Loucy (cell line): ENCODE measurements around the gene CHRNA9.

Experiments used
- EZH2phosphoT487 ChIP-seq: fragments of 200-600 bp; IDR thresholded peaks from 2 replicates; pipeline ENCODE4 v1.6.1; 2018; ENCODE audit warnings: antibody characterized with exemption, mild to moderate bottlenecking, moderate library complexity, borderline replicate concordance
- TF ChIP-seq, protein P1 (sequence below): fragments of 200-600 bp; sonication (generic); conservative IDR thresholded peaks from 2 replicates; pipeline ENCODE4 v1.5.1; 2014; ENCODE audit warnings: mild to moderate bottlenecking, antibody characterized with exemption, low read length

DNA sequence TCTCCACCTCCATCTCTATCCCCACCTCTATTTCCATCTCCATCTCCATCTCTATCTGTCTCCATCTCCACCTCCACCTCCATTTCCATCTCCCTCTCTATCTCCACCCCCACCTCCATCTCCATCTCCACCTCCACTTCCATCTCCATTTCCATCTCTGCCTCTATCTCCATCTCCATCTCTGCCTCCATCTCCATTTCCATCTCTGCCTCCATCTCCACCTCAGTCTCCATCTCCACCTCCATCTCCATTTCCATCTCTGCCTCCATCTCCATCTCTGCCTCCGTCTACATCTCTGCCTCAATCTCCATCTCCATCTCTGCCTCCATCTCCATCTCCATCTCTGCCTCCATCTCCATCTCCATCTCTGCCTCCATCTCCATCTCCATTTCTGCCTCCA is 40.8 kb upstream of the CHRNA9 start:
- TF ChIP-seq, protein P1, sequence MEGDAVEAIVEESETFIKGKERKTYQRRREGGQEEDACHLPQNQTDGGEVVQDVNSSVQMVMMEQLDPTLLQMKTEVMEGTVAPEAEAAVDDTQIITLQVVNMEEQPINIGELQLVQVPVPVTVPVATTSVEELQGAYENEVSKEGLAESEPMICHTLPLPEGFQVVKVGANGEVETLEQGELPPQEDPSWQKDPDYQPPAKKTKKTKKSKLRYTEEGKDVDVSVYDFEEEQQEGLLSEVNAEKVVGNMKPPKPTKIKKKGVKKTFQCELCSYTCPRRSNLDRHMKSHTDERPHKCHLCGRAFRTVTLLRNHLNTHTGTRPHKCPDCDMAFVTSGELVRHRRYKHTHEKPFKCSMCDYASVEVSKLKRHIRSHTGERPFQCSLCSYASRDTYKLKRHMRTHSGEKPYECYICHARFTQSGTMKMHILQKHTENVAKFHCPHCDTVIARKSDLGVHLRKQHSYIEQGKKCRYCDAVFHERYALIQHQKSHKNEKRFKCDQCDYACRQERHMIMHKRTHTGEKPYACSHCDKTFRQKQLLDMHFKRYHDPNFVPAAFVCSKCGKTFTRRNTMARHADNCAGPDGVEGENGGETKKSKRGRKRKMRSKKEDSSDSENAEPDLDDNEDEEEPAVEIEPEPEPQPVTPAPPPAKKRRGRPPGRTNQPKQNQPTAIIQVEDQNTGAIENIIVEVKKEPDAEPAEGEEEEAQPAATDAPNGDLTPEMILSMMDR: no peak
- TF ChIP-seq EZH2phosphoT487: no peak
